Neural progenitor cell (in vitro differentiated cells): ENCODE measurements around the gene HPF1. TPM values are rescaled to one million over a fixed set of nuclear protein-coding genes. Genes with fewer than 3 reads are reported as not detected.
A peak's percentile ranks its signal among the peaks of the same experiment; 100 is the strongest.

Experiments used
- DNase-seq: peaks from one replicate; pipeline ENCODE4 v3.0.0-alpha.2; 2016; ENCODE audit warnings: low spot score
- H2AFZ ChIP-seq: fragments of 200-600 bp; sonication (generic); replicated peaks from 2 replicates; pipeline ENCODE4 v1.6.1; 2016; ENCODE audit warnings: antibody characterized with exemption
- H3F3A ChIP-seq: fragments of 200-600 bp; sonication (generic); 2 replicates; pipeline ENCODE4 v1.6.1; 2016; ENCODE audit warnings: antibody characterized with exemption, low read depth
- H3K27ac ChIP-seq: fragments of 200-600 bp; sonication (generic); 2 replicates; pipeline ENCODE4 v1.5.1; 2016; ENCODE audit warnings: mild to moderate bottlenecking
- H3K27me3 ChIP-seq: fragments of 200-600 bp; sonication (generic); 2 replicates; pipeline ENCODE4 v1.6.1; 2016; ENCODE audit warnings: mild to moderate bottlenecking, moderate library complexity
- H3K36me3 ChIP-seq: fragments of 200-600 bp; sonication (generic); 2 replicates; pipeline ENCODE4 v1.5.1; 2016
- H3K4me1 ChIP-seq: fragments of 200-600 bp; sonication (generic); 2 replicates; pipeline ENCODE4 v1.6.1; 2016; ENCODE audit warnings: mixed run types
- H3K4me2 ChIP-seq: fragments of 200-600 bp; sonication (generic); 2 replicates; pipeline ENCODE4 v1.6.1; 2016
- H3K4me3 ChIP-seq: fragments of 200-600 bp; sonication (generic); 2 replicates; pipeline ENCODE4 v1.5.1; 2016
- H3K79me2 ChIP-seq: fragments of 200-600 bp; sonication (generic); 2 replicates; pipeline ENCODE4 v1.6.1; 2016; ENCODE audit warnings: low read depth
- H3K9ac ChIP-seq: fragments of 200-600 bp; sonication (generic); 2 replicates; pipeline ENCODE4 v1.6.1; 2016
- H3K9me3 ChIP-seq: fragments of 200-600 bp; sonication (generic); 2 replicates; pipeline ENCODE4 v1.5.1; 2016; ENCODE audit warnings: low read depth
- H4K20me1 ChIP-seq: fragments of 200-600 bp; sonication (generic); 2 replicates; pipeline ENCODE4 v1.6.1; 2016; ENCODE audit warnings: low read depth
- H3K27ac Mint-ChIP-seq: 3 replicates; pipeline ENCODE4 v1.8.0; 2021; ENCODE audit warnings: mixed read lengths
- H3K27me3 Mint-ChIP-seq: 2 replicates; pipeline ENCODE4 v1.8.0; 2022; ENCODE audit warnings: low read depth, mild to moderate bottlenecking, inconsistent platforms, moderate library complexity, mixed read lengths; ENCODE audit not compliant: insufficient read depth
- H3K36me3 Mint-ChIP-seq: 3 replicates; pipeline ENCODE4 v1.8.0; 2021; ENCODE audit warnings: mixed read lengths
- H3K4me1 Mint-ChIP-seq: 3 replicates; pipeline ENCODE4 v1.8.0; 2021; ENCODE audit warnings: mixed read lengths
- H3K4me3 Mint-ChIP-seq: 3 replicates; pipeline ENCODE4 v1.8.0; 2021; ENCODE audit warnings: mild to moderate bottlenecking, moderate library complexity, mixed read lengths
- H3K9me3 Mint-ChIP-seq: 3 replicates; pipeline ENCODE4 v1.8.0; 2020; ENCODE audit warnings: mixed read lengths
- CTCF ChIP-seq: fragments of 200-600 bp; sonication (generic); IDR thresholded peaks from 2 replicates; pipeline ENCODE4 v1.5.1; 2017; ENCODE audit warnings: antibody characterized with exemption, mild to moderate bottlenecking
- EZH2 ChIP-seq: fragments of 200-600 bp; sonication (generic); IDR thresholded peaks from 2 replicates; pipeline ENCODE4 v1.6.1; 2017; ENCODE audit warnings: antibody characterized with exemption, mild to moderate bottlenecking, moderate library complexity
- EZH2phosphoT487 ChIP-seq: fragments of 200-600 bp; sonication (generic); IDR thresholded peaks from 2 replicates; pipeline ENCODE4 v1.6.1; 2017; ENCODE audit warnings: antibody characterized with exemption
- total RNA-seq: library from RNA; depleted of rRNA; stranded (reverse); fragments of >200 nt; gene quantifications from 2 replicates; pipeline ENCODE4 v1.2.3, GENCODE V29; 2015; ENCODE audit warnings: low replicate concordance

Gene HPF1
- total RNA-seq, 1 donor from 2014 or later, result 131 TPM

GRCh38 chr4:169758401-169758962, 738 bp upstream of the HPF1 start:
- H3K79me2 ChIP-seq, result peaks cover 35% of the 10 kb centered on the region
- peaks cover 2% of the 10 kb centered on the region for H3K27me3 Mint-ChIP-seq
- no peak for DNase-seq
- H3K9me3 ChIP-seq, result no peaks in the 10 kb centered on the region
- no peaks in the 10 kb centered on the region for H3K9me3 Mint-ChIP-seq
- H2AFZ ChIP-seq, result peak overlapping the region; percentile 0
- no peak for TF ChIP-seq CTCF
- TF ChIP-seq EZH2, result no peak
- no peak for TF ChIP-seq EZH2phosphoT487
- no peaks in the 10 kb centered on the region for H3K36me3 Mint-ChIP-seq
- no peaks in the 10 kb centered on the region for H4K20me1 ChIP-seq
- no peak overlapping the region for H3K4me3 ChIP-seq
- H3K27me3 ChIP-seq, result peaks cover 7% of the 10 kb centered on the region
- peaks cover 18% of the 10 kb centered on the region for H3K4me1 Mint-ChIP-seq
- no peak overlapping the region for H3K27ac Mint-ChIP-seq
- H3K4me2 ChIP-seq, result peak overlapping the region; percentile 92
- peaks cover 9% of the 10 kb centered on the region for H3K4me1 ChIP-seq
- H3K9ac ChIP-seq, result no peak overlapping the region
- no peak overlapping the region for H3K27ac ChIP-seq
- peaks cover 16% of the 10 kb centered on the region for H3F3A ChIP-seq
- peak overlapping the region; percentile 91 for H3K4me3 Mint-ChIP-seq
- no peaks in the 10 kb centered on the region for H3K36me3 ChIP-seq

GRCh38 chr4:169756971-169757574, 671 bp downstream of the HPF1 start:
- peaks cover 36% of the 10 kb centered on the region for H3K79me2 ChIP-seq
- peaks cover 7% of the 10 kb centered on the region for H3K27me3 ChIP-seq
- TF ChIP-seq CTCF, result no peak
- peaks cover 6% of the 10 kb centered on the region for H3K36me3 ChIP-seq
- H3F3A ChIP-seq, result peaks cover 16% of the 10 kb centered on the region
- peak overlapping the region; percentile 91 for H3K4me3 Mint-ChIP-seq
- H3K4me1 ChIP-seq, result peaks cover 9% of the 10 kb centered on the region
- H3K36me3 Mint-ChIP-seq, result no peaks in the 10 kb centered on the region
- H3K4me3 ChIP-seq, result peak overlapping the region; percentile 62
- DNase-seq, result no peak
- H3K4me2 ChIP-seq, result peak overlapping the region; percentile 92
- H3K27ac Mint-ChIP-seq, result peak overlapping the region; percentile 14
- H4K20me1 ChIP-seq, result no peaks in the 10 kb centered on the region
- H3K9ac ChIP-seq, result peak overlapping the region; percentile 61
- no peaks in the 10 kb centered on the region for H3K9me3 Mint-ChIP-seq
- H3K4me1 Mint-ChIP-seq, result peaks cover 18% of the 10 kb centered on the region
- peak overlapping the region; percentile 84 for H3K27ac ChIP-seq
- H2AFZ ChIP-seq, result peak overlapping the region; percentile 51
- peaks cover 2% of the 10 kb centered on the region for H3K27me3 Mint-ChIP-seq
- no peaks in the 10 kb centered on the region for H3K9me3 ChIP-seq

- Mint-ChIP-seq H3K4me3 (no peak overlapping the region), H3K9me3 (no peaks in the 10 kb centered on the region), H3K27ac (no peak overlapping the region), H3K36me3 (peaks cover 8% of the 10 kb centered on the region), H3K27me3 (no peaks in the 10 kb centered on the region), H3K4me1 (no peaks in the 10 kb centered on the region)
- DNase-seq, result no peak
- H3K27ac ChIP-seq, result no peak overlapping the region
- no peak for TF ChIP-seq EZH2
- no peaks in the 10 kb centered on the region for H3K9me3 ChIP-seq
- H3K4me3 ChIP-seq, result no peak overlapping the region
- H2AFZ ChIP-seq, result no peak overlapping the region
- H4K20me1 ChIP-seq, result no peaks in the 10 kb centered on the region
- no peaks in the 10 kb centered on the region for H3K27me3 ChIP-seq
- no peak overlapping the region for H3K9ac ChIP-seq
- no peak overlapping the region for H3K4me2 ChIP-seq
- H3F3A ChIP-seq, result no peaks in the 10 kb centered on the region
- H3K4me1 ChIP-seq, result no peaks in the 10 kb centered on the region
- H3K79me2 ChIP-seq, result no peaks in the 10 kb centered on the region
- H3K36me3 ChIP-seq, result peaks cover 5% of the 10 kb centered on the region
These were observed 12.5 kb downstream of the HPF1 start for GRCh38 chr4:169745291-169745690.

- no peak for TF ChIP-seq EZH2phosphoT487
- no peak for TF ChIP-seq CTCF
- no peak for TF ChIP-seq EZH2
- no peaks in the 10 kb centered on the region for H3K4me1 ChIP-seq
- no peak overlapping the region for H3K9ac ChIP-seq
- Mint-ChIP-seq H3K27me3 (no peaks in the 10 kb centered on the region), H3K36me3 (peaks cover 8% of the 10 kb centered on the region), H3K27ac (no peak overlapping the region), H3K4me1 (no peaks in the 10 kb centered on the region), H3K9me3 (no peaks in the 10 kb centered on the region), H3K4me3 (no peak overlapping the region)
- H3K36me3 ChIP-seq, result peaks cover 5% of the 10 kb centered on the region
- H3K27ac ChIP-seq, result no peak overlapping the region
- no peaks in the 10 kb centered on the region for H3K79me2 ChIP-seq
- H2AFZ ChIP-seq, result no peak overlapping the region
- no peaks in the 10 kb centered on the region for H3K27me3 ChIP-seq
- H3K4me2 ChIP-seq, result no peak overlapping the region
- H3F3A ChIP-seq, result no peaks in the 10 kb centered on the region
- H4K20me1 ChIP-seq, result no peaks in the 10 kb centered on the region
- H3K9me3 ChIP-seq, result no peaks in the 10 kb centered on the region
- H3K4me3 ChIP-seq, result no peak overlapping the region
- DNase-seq, result no peak
These were observed 13.1 kb downstream of the HPF1 start for GRCh38 chr4:169744601-169745000.
